GM21381 (cell line): Measurements from ENCODE around the gene COMMD1.
"Not testable (repeated sequence)": the region's sequence is repeated elsewhere in the genome, so short reads cannot be mapped to it uniquely, and the experiment has no call there.

ENCODE experiments used
- ATAC-seq: cut with Tn5 transposase; IDR thresholded peaks from one replicate; pipeline ENCODE4 v1.9.1; 2021; ENCODE audit warnings: mild to moderate bottlenecking, moderate library complexity; ENCODE audit not compliant: unreplicated experiment

COMMD1 gene

DNA sequence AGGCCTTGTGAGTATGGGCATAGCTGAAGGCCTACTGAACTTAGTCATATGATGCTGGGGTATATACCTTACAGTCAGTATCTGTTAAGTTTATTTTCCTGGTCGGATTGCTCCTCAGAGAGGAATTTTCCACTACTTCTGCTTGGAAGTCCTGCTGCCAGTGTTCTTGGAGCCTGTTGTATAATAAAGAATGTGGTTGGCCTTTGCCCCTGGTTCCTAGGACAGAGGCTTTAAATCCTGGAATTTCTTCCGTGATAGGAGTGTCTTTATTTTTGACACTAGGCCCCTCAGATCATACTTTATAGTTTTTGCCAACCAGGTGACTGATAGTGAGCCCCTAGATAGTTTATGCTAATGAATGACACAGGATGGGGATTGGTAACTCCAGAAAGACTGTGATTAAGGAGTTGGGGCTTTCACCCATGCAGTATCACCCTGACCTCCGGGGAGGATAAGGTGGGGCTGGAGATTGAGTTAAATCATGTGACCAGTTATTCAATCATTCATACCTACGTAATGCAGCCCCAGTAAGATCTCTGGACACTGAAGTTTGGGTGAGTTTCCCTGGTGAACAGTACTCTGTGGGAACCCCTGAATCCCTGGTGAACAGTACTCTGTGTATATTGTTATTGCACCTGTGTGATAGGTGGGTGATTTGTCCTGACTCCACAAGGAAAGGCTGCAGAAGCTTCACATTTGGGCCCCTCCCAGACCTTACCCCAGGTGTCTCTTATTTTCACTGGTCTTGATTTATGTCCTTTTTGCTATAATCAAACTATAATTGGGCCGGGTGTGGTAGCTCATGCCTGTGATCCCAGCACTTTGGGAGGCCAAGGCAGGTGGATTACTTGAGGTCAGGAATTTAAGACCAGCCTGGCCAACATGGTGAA is 56.9 kb downstream of the COMMD1 start:
- no peak for ATAC-seq

GRCh38 chr2:61966087-61966727 is 60.7 kb downstream of the COMMD1 start:
- no peak for ATAC-seq

- no peak for ATAC-seq
Observed at GRCh38 chr2:61967262-61967661, 61.8 kb downstream of the COMMD1 start.

DNA sequence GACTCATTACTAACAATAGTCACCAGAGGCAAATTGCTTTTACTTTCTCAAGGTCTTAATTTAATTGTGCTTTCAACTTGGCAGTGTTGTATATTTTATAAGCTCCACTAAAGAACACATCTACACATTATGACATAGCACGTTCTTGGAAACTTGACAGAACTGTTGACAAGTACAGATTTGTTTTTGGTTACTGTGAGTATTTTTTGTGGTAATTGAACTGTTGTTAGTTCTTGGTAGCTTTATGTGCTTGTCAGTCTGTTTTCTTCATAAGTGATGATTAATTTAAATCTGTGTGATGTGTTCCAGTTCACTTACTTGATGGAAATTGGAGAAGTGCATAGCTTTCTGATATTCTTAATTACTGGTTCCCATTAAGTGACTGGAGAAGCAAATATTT is 63.9 kb downstream of the COMMD1 start:
- no peak for ATAC-seq

- no peak for ATAC-seq
Observed at GRCh38 chr2:61970807-61971556, 65.5 kb downstream of the COMMD1 start.

DNA sequence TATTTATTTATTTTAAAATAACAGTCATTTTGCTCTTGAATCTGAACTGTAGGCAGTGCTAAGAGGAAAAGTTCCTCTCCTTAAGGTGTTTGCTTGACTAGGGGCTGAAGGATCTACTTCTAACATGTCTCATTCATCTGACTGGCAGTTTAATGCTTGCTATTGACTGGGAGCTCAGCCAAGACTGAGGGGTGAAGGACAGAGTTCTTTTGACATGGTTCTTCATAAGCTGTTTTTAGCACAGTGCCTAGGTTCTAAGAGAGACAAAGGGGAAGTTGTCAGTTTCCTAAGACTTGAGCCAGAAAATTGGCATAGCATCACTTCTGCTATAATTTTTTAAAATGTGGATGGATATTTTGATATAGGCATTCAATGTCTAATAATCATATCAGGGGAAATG is 73.0 kb downstream of the COMMD1 start:
- ATAC-seq: no peak

DNA sequence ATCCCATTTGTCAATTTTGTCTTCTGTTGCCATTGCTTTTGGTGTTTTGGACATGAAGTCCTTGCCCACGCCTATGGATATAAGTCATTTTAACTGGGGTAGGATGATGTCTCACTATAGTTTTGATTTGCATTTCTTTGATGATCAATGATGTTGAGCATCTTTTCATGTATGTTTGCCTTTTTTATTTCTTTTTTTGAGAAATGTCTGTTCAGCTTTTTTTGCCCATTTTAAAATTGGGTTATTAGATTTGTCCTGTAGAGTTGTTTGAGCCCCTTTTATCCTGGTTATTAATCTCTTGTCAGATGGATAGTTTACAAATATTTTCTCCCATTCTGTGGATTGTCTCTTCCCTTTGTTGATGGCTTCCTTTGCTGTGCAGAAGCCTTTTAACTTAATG is 75.3 kb downstream of the COMMD1 start:
- no peak for ATAC-seq

DNA sequence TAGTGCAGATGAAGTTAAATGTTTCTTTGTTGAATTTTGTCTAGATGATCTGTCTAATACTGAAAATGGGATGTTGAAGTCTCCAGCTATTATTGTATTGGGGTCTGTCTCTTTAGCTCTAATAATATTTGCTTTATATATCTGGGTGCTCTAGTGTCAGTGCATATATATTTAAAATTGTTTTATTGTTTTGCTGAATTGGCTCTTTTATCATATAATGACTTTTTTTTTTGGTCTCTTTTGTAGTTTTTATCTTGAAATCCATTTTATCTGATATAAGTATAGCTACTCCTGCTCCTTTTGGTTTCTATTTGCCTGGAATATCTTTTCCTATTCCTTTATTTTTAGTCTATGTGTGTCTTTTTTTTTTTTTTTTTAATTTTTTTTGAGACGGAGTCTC is 79.2 kb downstream of the COMMD1 start:
- ATAC-seq: no peak

DNA sequence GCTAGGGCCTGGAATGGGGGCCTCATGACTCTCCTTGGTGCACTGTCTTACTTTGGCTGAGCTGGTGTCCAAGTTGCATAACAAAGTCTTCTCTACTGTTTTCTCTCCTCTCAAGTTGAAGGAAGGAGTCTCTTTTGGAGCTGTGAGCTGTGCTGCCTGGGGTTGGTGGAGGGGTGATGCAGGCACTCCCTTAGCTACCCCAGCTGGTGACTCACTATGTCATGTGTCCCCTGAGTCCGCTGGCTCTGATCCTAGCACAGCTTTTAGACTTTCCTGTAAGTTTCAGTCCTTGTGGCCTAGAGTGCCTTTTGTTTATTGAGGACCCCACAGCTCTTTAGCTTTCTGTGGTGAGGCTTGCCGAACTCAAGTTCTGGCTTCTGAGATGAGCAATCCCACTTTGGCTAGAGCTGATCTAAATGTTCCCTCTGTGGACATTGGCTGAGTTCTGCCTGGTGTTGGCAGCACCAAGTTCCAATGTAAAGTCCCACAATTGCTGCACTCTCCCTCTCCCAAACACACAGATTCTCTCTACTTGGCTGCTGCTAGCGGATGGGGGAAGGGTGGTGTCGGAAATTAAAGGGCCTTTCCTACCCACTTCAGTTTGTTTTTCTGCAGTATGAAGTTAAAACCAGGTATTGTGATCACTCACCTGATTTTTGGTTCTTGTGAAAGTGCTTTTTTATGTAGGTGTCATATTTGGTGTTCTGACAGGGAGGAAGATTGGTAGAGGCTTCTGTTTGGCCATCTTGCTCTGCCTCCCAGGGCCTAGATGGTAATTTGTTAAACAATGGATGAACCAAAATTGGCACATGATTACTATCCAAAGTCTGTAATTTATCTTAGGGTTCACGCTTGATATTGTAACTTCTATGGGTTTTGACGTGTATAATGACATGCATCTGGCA is 83.2 kb downstream of the COMMD1 start:
- no peak for ATAC-seq

GRCh38 chr2:61993422-61994024 is 88.0 kb downstream of the COMMD1 start:
- no peak for ATAC-seq

GRCh38 chr2:61994531-61994930 is 89.1 kb downstream of the COMMD1 start:
- no peak for ATAC-seq

DNA sequence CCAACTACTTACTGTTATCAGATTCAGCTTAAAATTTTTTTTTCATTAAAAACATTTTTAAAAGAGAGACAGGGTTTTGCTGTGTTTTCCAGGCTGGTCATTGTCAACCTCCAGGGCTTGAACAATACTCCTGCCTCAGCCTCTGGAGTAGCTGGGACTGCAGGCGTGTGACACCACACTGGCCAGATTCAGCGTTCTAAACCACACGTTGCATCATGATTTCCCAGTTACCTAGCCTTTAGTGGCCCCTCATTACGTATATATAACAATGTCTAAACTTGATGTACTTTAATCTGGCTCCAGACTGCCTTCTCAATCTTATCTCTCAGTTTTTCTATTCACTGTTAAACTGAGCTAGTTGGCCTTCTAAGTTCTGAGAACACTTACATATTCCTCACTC is 89.6 kb downstream of the COMMD1 start:
- ATAC-seq: no peak

- ATAC-seq: peak; percentile 72
Observed at GRCh38 chr2:61995515-61995914, 90.0 kb downstream of the COMMD1 start.

GRCh38 chr2:61998426-61998825 is 93.0 kb downstream of the COMMD1 start:
- no peak for ATAC-seq

- ATAC-seq: no peak
Observed at GRCh38 chr2:62000538-62000937, 95.1 kb downstream of the COMMD1 start.

DNA sequence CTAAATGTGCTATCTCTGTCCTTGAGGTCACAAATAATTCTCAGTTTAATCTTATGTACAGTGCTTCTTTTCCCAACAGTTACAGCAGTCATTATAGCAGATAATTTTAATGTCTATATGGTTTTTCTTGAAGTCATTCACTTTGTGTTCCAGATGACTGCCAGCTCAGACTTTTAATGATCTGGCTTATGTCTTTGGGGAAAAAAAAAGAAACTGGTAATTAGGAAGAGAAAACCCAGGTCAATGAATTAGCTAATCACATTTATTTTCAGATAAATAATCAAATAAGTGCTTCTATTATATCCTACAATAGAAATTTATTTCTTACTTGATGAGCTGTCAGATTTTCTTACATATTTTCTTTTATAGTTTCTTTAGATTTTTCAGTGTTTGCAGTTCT is 96.0 kb downstream of the COMMD1 start:
- ATAC-seq: no peak

GRCh38 chr2:62004428-62004827 is 99.0 kb downstream of the COMMD1 start:
- ATAC-seq: not testable (repeated sequence)

DNA sequence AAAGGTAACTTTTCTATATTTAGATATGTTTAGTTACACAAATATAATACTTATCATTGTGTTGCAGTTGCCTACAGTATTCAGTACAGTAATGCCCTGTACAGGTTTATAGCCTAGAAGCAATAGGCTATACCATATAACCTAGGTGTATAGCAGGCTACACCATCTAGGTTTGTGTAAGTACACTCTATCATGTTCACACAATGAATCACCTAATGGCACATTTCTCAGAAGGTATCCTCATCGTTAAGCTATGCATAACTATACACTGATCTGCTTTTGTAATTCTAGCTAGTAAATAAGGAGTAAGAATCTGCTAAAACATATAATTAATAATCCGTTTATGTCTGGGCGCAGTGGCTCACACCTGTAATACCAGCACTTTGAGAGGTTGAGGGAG is 102.1 kb downstream of the COMMD1 start:
- no peak for ATAC-seq

- ATAC-seq: no peak
Observed at GRCh38 chr2:62010632-62011256, 105.3 kb downstream of the COMMD1 start.

- no peak for ATAC-seq
Observed at GRCh38 chr2:62013641-62014040, 108.2 kb downstream of the COMMD1 start.
